Femur (tissue), 1 donor: ENCODE measurements around the gene KIF6.
"Not testable (repeated sequence)": the region's sequence is repeated elsewhere in the genome, so short reads cannot be mapped to it uniquely, and the experiment has no call there.

ENCODE experiments used
- DNase-seq: peaks from one replicate; pipeline ENCODE4 v3.0.0-alpha.2; 2017

The KIF6 gene

DNA sequence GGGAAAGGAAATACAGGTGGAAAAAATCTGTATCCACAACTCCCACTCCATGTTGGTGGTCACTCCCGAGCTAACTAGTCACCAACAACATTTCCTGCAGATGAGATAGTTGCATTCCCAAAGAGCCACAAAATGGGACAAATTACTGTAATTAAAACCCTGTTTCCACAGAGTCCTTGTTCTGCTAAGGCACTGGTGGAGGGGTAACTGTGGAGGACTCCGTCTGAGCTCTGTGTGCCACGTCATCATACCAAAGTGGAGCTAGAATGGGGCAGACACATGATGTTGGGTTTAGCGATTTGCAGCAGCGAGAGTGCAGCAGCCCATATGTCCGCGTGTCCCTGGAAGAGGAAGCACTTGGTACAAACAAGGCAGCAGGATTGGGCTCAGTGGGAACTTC lies 230.2 kb downstream of the KIF6 start:
- DNase-seq = no peak

DNA sequence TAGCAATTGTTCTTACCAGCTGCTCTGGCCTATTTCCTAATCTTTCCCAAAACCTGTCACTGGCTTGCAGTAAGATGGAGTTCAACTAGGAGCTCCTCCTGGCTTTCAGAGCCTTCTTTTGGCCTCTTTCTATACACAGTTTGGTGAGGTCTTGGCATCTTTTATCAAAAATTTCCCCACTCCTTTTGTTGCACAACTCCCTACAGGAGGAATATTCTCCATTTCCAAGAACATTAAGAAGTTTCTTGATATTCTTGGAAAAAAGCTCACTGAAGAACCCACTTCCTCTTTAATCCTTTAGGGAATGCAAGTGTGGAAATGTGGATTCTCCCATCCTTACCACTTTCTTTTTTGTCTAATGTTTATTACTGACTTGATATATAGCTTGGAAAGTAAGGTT lies 231.4 kb downstream of the KIF6 start:
- no peak for DNase-seq

- DNase-seq = no peak
Observed at GRCh38 chr6:39493174-39493573, 232.0 kb downstream of the KIF6 start.

DNA sequence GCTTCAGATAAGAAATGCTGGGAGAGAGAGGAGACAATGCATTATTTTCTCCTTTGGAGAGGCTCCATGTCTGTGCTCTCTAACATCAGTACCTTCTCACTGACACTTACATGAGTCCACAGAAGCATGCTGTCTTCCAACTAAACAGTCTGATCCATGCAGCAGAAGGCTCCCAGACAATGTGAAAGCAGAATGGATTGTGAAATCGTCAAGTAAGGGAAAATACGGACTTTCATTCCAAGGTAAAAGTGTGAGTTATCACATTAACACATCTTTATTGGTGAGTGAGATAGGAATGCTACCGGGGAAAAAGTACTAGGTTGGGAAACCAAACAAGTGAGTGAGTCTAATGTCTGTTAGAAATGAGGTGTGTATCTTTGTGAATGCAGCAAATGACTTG lies 235.1 kb downstream of the KIF6 start:
- no peak for DNase-seq

DNA sequence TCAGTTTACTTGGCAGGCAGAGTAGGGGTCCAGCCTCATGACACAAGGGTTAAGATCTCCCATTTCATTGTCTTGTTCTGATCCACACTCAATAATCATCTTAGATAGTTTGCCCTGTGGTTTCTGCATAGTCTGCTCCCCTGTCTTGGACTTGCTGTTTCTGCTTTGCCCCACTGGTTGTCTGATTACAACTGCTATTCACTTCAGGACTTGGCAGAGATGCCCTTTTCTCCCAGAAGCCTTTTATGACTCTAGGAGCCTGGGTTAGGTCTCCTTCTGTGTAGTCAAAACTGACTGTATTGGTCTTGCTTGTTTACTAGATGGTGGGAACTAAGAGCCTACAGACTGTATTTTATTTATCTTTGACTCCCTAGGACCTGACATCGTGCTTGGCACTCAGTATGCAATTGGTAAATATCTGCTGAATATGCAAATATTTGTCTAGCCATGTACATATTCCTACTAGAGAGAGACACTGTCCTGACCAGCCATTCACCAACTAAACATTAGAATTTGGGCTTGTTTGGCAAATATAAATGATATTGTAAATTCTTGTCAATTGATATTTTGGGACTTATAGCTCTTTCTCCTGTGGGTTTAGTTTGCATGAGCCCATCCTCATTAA lies 236.8 kb downstream of the KIF6 start:
- no peak for DNase-seq

- DNase-seq = no peak
Observed at GRCh38 chr6:39484276-39484675, 240.9 kb downstream of the KIF6 start.

DNA sequence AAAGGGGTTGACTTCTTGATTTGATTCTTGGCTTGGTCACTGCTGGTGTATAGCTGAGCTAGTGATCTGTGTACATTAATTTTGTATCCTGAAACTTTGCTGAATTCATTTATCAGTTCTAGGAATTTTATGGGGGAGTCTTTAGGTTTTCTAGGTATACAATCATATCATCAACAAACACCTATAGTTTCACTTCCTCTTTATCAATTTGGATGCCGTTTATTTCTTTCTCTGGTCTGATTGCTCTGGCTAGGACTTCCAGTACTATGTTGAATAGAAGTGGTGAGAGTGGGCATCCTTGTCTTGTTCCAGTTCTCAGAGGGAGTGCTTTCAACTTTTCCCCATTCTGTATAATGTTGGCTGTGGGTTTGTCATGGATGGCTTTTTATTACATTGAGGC lies 245.4 kb downstream of the KIF6 start:
- not testable (repeated sequence) for DNase-seq

DNA sequence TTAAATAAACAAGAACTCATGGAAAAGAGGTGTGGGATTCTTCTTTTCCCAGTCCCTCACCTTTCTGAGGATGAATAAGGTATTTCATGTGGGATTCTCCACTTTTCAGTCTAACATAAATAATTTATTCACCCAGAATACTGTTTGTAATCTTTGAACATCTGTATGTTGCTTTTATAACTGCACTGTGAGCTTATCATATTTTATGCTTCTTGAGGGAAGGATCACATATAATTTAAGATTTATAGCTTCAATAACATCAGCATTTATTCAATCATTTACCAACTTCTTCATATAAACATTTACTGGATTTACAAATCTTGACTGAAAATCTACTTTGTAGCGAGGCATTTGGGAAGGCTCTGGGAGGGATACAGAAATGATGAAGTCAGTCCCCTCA lies 248.5 kb downstream of the KIF6 start:
- DNase-seq = no peak

GRCh38 chr6:39476151-39476550 lies 249.1 kb downstream of the KIF6 start:
- DNase-seq = no peak

DNA sequence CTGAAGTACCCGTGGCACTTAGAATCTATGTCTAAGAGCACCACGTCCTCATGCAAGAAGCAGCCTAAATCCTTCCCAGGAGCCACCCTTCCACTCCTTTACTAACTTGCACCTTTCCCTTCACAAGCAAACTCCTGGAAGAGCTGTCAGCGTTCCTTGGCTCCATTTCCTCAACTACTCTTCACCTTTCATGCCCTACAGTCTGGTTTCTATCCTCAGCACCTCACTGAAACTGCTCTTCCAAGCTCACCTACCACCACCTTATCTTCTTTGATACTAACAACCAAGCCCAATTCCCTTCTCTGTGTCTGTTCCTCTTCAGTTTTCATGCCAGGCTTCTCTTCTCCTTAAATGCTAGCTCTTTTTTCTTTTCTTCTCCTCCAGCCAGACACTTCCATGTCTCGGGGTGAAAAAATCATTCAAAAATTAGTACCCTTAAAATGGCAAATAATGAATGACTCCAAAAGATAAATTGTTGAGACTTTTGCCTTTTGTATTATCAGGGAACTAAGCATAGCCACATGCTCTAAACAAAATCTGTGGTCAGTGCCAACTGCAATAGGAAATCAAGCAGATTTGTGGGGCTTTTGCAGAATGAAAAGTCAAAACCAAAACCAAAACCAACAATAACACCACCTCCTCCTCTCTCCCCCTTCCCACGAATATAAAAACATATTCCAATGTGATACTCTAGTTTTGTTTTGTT lies 253.1 kb downstream of the KIF6 start:
- DNase-seq = no peak

GRCh38 chr6:39470506-39470905 lies 254.7 kb downstream of the KIF6 start:
- DNase-seq = no peak

DNA sequence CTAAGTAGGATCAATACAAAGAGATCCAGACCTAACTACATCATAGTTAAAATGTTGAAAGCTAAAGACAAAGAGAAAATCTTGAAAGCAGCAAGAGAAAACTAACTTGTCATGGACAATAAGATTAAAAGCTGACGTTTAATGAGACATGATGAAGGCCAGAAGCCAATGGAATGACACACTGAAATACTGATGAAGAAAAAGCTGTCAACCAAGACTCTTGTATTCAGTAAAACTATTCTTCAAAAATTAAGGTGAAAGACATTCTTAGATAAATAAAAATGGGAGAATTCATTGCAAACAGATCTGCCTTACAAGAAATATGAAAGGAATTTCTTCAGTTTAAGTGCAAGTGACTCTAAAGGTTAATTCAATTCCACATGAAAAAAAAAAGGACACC lies 256.8 kb downstream of the KIF6 start:
- DNase-seq = no peak

- DNase-seq = no peak
Observed at GRCh38 chr6:39466631-39467030, 258.6 kb downstream of the KIF6 start.

GRCh38 chr6:39465539-39465938 lies 259.7 kb downstream of the KIF6 start:
- DNase-seq = no peak

DNA sequence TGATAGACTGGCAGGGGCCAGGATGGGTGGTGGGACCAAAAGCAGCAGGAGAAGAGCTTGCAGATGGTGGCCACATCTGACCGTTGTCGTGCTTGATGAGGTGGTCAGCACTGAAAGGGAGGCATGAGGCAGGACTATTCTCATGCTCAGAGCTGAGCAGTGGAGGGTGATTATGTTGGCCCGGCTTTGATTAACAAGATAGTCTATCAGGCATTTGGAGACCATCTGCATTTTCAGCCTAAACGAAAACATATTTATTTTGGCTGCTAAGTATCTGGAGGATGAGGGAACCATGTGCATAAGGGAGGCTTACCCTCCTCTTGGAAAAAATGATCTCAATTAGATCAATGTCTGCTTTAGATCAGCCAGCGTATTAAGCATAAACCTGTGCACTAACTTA lies 261.1 kb downstream of the KIF6 start:
- no peak for DNase-seq

GRCh38 chr6:39453956-39454524 lies 271.2 kb downstream of the KIF6 start:
- DNase-seq = no peak

- no peak for DNase-seq
Observed at GRCh38 chr6:39453241-39453640, 272.0 kb downstream of the KIF6 start.

DNA sequence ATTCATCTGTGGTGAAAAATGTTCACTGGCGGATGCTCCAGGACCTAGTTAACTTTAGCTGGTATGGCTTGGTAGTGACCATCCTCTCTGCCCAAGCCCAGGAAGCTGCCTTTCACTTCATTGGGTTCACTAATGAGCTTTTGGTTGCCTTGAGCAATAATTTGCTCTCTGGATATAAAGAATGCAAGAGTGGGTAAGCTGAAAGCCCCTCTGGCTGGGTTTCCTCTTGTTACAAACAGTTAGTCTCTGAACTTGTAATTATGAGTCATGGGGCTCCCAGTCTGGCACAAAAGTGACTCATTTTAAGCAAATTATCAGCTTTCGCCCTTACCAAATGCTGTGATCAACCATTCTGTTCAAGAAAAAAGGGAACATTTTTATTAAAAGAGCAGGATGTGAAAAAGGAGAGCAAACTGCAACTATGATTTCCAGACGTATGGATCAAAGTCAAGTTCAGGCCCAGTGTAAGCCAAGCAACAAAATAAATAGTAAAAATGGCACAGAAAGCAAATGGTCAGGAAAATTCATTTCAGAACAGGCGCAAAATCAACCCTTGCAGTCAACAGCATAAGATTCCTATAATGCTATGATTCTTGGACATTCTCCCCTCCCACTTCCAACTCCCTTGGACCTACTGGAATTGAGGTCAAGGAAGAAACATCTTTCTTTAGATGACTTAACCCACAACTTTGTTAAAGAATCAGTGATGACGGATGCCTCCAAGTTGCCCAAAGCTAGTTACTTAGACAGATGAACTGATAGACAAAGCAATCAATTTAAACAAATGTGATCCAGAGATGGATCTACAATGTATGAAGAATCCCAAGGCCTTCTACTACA lies 272.7 kb downstream of the KIF6 start:
- DNase-seq = no peak

DNA sequence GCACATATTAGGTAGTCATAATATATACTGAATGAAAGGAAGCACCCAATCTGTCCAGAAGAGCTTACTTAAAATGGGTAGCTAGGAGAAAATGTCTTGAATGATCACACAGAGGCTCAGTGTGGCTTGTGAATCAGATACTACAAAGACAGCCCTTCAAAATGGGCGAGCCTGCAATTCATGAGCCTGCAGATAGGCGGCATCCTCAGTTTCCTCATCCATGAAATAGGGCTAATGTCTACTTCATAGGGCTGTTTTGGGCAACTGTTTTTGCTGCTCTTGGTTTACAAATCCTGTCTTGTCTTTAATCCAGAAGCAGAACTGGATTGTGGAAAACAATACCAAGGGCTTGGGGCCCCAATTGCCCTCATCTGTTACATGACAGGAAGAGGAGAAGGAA lies 273.4 kb downstream of the KIF6 start:
- DNase-seq = no peak

GRCh38 chr6:39449022-39449421 lies 276.2 kb downstream of the KIF6 start:
- no peak for DNase-seq

- DNase-seq = no peak
Observed at GRCh38 chr6:39446909-39447308, 278.3 kb downstream of the KIF6 start.

- no peak for DNase-seq
Observed at GRCh38 chr6:39445667-39446066, 279.5 kb downstream of the KIF6 start.

- no peak for DNase-seq
Observed at GRCh38 chr6:39444479-39445019, 280.7 kb downstream of the KIF6 start.
